KMS-11 (cell line): ENCODE results near the gene CACNA2D1.

Source experiments
- H2AFZ ChIP-seq: fragments of 200-600 bp; sonication (generic); 2 replicates; pipeline ENCODE4 v1.6.1; 2016; ENCODE audit warnings: antibody characterized with exemption, mixed run types, low read depth
- H3K27ac ChIP-seq: fragments of 200-600 bp; sonication (generic); 2 replicates; pipeline ENCODE4 v1.6.1; 2016; ENCODE audit warnings: mild to moderate bottlenecking, mixed run types
- H3K27me3 ChIP-seq: fragments of 200-600 bp; sonication (generic); 2 replicates; pipeline ENCODE4 v1.6.1; 2017; ENCODE audit warnings: mild to moderate bottlenecking, low read depth, mixed run types, moderate library complexity; ENCODE audit not compliant: insufficient read depth
- H3K36me3 ChIP-seq: fragments of 200-600 bp; sonication (generic); 2 replicates; pipeline ENCODE4 v1.6.1; 2017; ENCODE audit warnings: mild to moderate bottlenecking, mixed run types; ENCODE audit not compliant: insufficient read depth
- H3K4me1 ChIP-seq: fragments of 200-600 bp; sonication (generic); 2 replicates; pipeline ENCODE4 v1.6.1; 2016; ENCODE audit warnings: mild to moderate bottlenecking, low read depth, mixed run types; ENCODE audit not compliant: poor library complexity, severe bottlenecking
- H3K4me2 ChIP-seq: fragments of 200-600 bp; sonication (generic); 2 replicates; pipeline ENCODE4 v1.7.0; 2016; ENCODE audit warnings: mild to moderate bottlenecking, mixed run types
- H3K4me3 ChIP-seq: fragments of 200-600 bp; sonication (generic); IDR thresholded peaks from 2 replicates; pipeline ENCODE4 v1.6.1; 2017; ENCODE audit warnings: low read depth, low read length, mixed read lengths; ENCODE audit not compliant: insufficient read depth
- H3K79me2 ChIP-seq: fragments of 200-600 bp; sonication (generic); 2 replicates; pipeline ENCODE4 v1.6.1; 2016; ENCODE audit warnings: low read depth, mixed run types; ENCODE audit not compliant: insufficient read depth
- H3K9ac ChIP-seq: fragments of 200-600 bp; sonication (generic); 2 replicates; pipeline ENCODE4 v1.6.1; 2016; ENCODE audit warnings: mild to moderate bottlenecking, mixed run types
- H4K20me1 ChIP-seq: fragments of 200-600 bp; sonication (generic); 2 replicates; pipeline ENCODE4 v1.6.1; 2016; ENCODE audit warnings: mild to moderate bottlenecking, mixed run types; ENCODE audit not compliant: insufficient read depth
- CTCF ChIP-seq: fragments of 200-600 bp; sonication (generic); conservative IDR thresholded peaks from 2 replicates; pipeline ENCODE4 v1.6.1; 2017; ENCODE audit warnings: low read depth, mild to moderate bottlenecking, antibody characterized with exemption, low read length, moderate library complexity, mixed read lengths

CACNA2D1 gene

GRCh38 chr7:82375129-82375528, 68.4 kb downstream of the CACNA2D1 start:
- no peaks in the 10 kb centered on the region for H3K27me3 ChIP-seq
- no peaks in the 10 kb centered on the region for H3K79me2 ChIP-seq
- no peak overlapping the region for H3K4me3 ChIP-seq
- no peak overlapping the region for H3K9ac ChIP-seq
- no peak overlapping the region for H3K4me2 ChIP-seq
- H3K36me3 ChIP-seq = no peaks in the 10 kb centered on the region
- no peak overlapping the region for H2AFZ ChIP-seq
- no peak overlapping the region for H3K27ac ChIP-seq
- no peaks in the 10 kb centered on the region for H3K4me1 ChIP-seq
- no peak for TF ChIP-seq CTCF
- no peaks in the 10 kb centered on the region for H4K20me1 ChIP-seq

GRCh38 chr7:82373926-82374635, 69.5 kb downstream of the CACNA2D1 start:
- no peaks in the 10 kb centered on the region for H3K4me1 ChIP-seq
- H3K79me2 ChIP-seq = no peaks in the 10 kb centered on the region
- H2AFZ ChIP-seq = no peak overlapping the region
- no peaks in the 10 kb centered on the region for H3K27me3 ChIP-seq
- H3K4me3 ChIP-seq = no peak overlapping the region
- no peak overlapping the region for H3K9ac ChIP-seq
- H3K4me2 ChIP-seq = no peak overlapping the region
- no peak overlapping the region for H3K27ac ChIP-seq
- no peaks in the 10 kb centered on the region for H4K20me1 ChIP-seq
- TF ChIP-seq CTCF = no peak
- no peaks in the 10 kb centered on the region for H3K36me3 ChIP-seq

GRCh38 chr7:82364671-82365070, 78.9 kb downstream of the CACNA2D1 start:
- no peak overlapping the region for H3K4me3 ChIP-seq
- H3K27me3 ChIP-seq = no peaks in the 10 kb centered on the region
- H3K4me1 ChIP-seq = no peaks in the 10 kb centered on the region
- no peaks in the 10 kb centered on the region for H3K36me3 ChIP-seq
- H3K9ac ChIP-seq = no peak overlapping the region
- H3K79me2 ChIP-seq = no peaks in the 10 kb centered on the region
- H3K4me2 ChIP-seq = no peak overlapping the region
- no peak overlapping the region for H3K27ac ChIP-seq
- no peak for TF ChIP-seq CTCF
- H4K20me1 ChIP-seq = no peaks in the 10 kb centered on the region
- H2AFZ ChIP-seq = no peak overlapping the region

GRCh38 chr7:82364048-82364447, 79.5 kb downstream of the CACNA2D1 start:
- no peaks in the 10 kb centered on the region for H3K4me1 ChIP-seq
- no peaks in the 10 kb centered on the region for H4K20me1 ChIP-seq
- H3K27ac ChIP-seq = no peak overlapping the region
- H3K27me3 ChIP-seq = no peaks in the 10 kb centered on the region
- no peak for TF ChIP-seq CTCF
- H3K4me3 ChIP-seq = no peak overlapping the region
- H3K36me3 ChIP-seq = no peaks in the 10 kb centered on the region
- H2AFZ ChIP-seq = no peak overlapping the region
- no peak overlapping the region for H3K9ac ChIP-seq
- no peak overlapping the region for H3K4me2 ChIP-seq
- no peaks in the 10 kb centered on the region for H3K79me2 ChIP-seq
